ENCODE results near the gene SEMA6A.

SEMA6A gene

DNA sequence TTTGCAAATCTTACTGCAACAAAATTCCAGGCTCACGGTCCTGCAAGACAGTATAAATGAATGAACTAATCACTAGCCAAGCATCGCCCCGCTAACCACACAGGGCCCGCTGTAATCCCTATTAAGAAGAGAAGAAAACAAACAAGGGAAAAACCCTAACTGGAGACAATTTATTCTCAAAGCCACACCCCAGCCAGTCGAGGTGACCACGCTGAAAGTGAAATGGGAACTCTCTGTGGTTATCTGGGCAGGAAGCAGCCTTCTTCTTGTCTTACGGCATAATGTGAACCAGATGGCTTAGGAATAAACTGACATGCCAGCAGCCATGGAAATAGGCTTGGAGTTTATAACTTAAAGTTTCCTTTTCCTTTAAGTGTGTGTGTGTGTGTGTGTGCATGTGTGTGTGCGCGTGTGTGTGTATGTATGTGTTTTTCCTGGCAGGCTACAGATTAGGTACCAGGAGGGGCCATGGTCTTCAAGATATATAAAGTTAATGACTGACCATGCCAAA, 120.2 kb downstream of the SEMA6A start:
- no peak for DNase-seq

- DNase-seq: no peak
These were observed 120.6 kb downstream of the SEMA6A start for GRCh38 chr5:116453988-116454411.

DNA sequence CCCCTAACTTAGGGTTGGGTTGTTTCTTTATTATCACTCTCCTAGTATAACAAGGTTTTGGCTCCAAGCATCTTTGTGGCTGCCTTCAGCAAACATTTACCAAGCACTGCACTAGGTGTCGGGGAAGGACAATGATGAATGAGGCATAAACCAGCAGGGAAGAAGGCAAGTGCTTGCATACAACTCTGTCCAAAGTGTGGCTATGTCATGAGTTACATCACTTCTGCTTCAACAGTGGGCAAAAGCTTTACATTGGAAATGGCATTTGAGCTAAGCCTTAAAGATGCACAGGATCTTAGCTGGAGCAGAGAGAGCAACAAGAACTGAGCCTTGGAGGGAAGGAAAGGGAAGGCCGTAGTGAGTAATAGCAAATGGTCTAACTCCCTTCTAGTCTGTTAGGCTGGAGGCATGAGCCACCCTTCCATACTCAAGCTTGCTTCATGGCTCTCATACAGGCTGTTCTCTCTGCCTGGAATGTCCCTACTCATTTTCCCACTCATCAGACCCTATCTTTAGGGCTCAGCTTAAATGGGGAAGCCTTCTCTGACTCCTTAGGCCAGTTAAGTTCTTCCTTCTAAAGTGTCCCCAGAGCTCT, 121.8 kb downstream of the SEMA6A start:
- DNase-seq: no peak

DNA sequence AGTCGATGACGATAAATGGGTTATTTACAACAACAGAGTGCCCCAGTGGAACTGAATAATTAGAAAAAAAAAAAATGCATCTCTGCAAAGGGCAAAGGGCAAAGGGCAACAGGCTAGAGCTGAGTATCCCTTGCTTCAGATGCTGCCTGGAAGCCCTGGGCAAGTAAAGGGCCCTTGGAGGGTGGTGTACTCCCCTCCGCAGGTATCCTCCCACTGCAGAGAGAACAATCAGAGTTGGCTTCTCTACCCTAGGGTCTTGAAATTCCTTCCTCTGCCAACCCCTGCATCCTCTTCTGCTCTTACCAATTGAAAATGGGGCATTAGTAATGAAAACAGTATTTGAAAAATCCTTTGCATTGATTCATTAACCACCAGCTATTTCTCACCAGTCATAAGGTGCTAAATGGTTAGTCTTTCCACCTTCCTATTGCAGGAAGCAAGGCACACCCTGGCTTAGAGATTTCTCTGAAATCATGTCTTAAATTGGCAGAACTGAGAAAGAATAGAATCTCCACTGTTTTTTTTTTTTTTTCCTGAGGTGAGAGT, 122.6 kb downstream of the SEMA6A start:
- no peak for DNase-seq

DNA sequence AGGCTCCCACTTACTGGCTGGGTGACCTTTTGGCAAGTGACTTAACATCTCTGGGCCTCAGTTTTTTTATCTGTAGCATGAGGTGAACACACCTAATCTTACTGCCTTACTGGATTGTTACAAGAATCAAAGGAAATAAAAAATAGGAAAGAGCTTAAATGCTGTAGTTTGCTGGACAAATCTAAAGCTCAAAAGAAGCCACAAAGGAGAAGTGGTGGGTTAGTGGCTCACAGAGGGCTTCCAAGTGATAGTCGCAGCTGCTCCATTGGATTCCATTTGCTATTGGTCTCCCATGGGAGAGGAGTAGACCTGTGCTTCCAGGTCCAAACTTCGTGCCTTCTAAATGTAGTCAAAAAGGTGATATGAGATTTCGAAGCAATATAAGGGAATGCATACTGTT, 123.6 kb downstream of the SEMA6A start:
- DNase-seq: no peak

DNA sequence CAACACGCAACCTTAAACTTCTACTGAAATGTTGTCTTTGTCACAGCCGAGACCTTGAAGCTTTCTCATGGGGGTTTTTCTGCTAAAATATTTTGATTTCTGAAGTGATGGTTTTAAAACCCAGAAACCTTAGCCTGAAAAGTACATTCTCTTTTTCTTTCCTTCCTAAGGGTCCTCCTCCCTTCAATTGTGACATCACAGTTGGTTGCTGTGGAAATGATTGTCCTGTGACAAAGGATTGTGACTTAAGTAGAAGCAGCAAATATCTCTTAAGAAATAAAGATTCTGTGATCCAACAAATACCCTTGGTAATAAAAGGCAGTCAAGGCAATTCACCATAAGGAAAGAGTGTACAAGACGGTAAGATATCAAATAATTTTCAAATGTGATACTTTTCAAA, 125.2 kb downstream of the SEMA6A start:
- no peak for DNase-seq

DNA sequence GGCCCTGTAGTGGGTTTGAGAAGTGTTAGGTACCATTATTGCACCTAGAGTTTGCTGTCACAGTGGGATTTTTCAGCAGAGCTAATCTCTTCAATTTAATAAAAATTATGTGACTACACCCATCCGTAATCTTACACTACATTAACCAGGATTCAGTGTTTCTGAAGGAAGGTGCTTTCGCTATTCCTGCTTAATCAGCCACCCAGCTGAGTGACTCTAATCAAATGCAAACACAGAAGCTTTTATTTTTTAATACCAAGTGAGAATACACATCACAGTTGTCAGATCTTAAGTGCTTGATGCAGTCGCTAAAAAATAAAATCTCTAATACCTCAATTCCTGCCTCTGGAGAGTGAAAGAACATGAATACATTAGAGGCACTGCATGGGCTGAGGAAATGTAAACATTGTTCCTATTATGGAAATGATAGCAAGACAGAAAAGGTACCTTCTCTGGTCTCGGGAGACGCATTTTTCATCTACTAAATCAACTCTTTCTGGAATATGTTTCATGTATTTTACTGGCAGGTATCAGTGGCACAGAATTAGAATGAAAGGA, 125.7 kb downstream of the SEMA6A start:
- no peak for DNase-seq

DNA sequence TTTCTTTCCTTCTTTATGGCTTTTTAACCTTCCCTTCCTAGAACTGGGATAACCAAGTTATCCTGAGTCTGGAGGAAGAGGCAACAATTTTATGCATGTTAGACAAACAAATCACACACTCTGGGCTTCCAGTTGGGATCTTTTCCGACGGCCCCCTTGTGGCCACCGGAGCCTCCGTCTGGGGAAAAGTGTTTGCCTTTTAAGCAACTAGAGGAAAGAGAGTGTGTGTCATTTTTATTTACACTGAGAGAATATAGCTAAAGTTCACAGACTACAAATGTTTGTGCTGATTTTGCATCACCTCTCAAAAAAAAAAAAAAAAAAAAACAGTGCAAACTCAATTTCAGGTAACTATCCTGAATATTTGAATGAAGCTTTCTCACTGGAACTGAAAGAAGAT, 126.2 kb downstream of the SEMA6A start:
- no peak for DNase-seq

- DNase-seq: no peak
These were observed 128.1 kb downstream of the SEMA6A start for GRCh38 chr5:116446356-116447005.

- DNase-seq: no peak
These were observed 129.3 kb downstream of the SEMA6A start for GRCh38 chr5:116445311-116445710.

GRCh38 chr5:116444373-116445295, 130.0 kb downstream of the SEMA6A start:
- no peak for DNase-seq

- DNase-seq: no peak
These were observed 131.6 kb downstream of the SEMA6A start for GRCh38 chr5:116442931-116443551.

- DNase-seq: no peak
These were observed 132.5 kb downstream of the SEMA6A start for GRCh38 chr5:116442095-116442534.

- no peak for DNase-seq
These were observed 133.4 kb downstream of the SEMA6A start for GRCh38 chr5:116441223-116441622.

GRCh38 chr5:116440457-116441001, 134.1 kb downstream of the SEMA6A start:
- no peak for DNase-seq

DNA sequence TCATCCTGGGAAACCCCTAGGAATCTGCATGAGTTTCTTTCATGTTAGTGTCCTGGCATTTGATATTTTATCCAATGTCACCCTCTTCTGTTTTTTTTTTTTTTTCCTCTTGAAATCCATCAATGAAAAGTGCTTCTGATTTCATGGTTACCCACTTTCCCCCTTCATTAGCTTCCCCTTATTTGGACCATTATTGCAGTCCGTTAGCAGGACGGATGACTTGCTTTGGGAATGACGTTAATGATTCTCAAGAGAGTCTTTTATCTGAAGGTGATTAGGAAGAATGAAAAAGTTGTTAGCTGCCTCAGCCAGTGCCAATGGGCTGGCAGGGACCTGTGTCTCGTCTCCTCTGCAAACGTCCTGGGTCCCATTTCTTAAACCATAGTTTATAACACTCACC, 134.7 kb downstream of the SEMA6A start:
- DNase-seq: no peak

DNA sequence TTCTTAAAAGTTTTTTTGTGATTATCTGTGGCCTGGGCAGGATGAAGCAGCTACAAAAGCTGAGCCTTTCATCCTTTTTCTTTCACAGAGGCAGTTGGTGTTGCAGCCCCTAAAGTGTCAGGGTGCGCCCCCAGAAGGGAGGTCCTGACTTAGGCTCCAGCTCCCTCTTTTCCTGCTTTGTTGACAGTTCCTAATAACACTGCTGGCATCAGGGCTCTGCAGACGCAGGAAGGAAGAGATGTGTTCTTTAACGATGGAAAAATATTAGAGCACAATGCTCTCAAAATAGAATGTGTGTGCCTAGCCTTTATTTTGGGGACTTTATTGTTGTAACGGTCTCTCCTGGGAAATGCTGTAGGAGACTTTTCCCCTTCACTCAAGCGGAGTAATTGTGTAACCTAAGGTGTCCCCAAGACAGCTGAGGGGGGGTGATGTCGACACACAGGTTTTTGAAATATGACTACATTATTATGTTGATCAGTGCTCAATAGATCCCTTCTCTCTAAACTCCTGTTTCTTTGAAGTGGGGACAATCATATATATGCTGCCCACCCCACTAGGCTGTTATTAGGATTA, 135.6 kb downstream of the SEMA6A start:
- DNase-seq: no peak

DNA sequence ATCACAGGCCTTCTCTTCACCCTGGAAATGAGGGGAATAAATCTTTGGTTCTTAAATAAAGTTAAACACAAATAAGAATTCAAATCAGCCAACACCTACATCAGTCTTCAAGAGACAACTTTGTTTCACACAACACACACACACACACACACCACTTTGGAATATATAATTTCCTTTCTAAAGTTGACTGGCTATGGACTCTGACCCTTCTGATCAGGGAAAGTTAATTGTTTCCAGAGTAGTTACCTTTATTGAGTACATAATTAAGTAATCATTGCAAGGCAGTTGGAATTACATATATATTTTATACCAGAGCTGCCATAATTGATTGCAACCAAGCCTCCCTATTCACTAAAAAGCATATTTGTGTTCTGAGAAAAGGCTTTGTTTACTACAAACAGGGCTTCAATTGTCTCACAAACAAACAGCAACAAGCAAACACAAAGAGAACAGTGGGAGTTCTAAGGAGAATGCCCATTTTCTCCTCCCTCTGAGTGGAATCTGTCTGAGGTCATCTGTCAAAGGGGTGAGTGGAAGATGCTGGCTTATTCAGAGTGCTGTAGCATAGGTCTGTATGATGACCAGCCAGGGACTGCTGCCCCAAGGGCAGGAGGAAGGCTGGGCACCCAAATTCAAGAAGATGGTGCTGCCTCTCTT, 136.6 kb downstream of the SEMA6A start:
- DNase-seq: no peak

DNA sequence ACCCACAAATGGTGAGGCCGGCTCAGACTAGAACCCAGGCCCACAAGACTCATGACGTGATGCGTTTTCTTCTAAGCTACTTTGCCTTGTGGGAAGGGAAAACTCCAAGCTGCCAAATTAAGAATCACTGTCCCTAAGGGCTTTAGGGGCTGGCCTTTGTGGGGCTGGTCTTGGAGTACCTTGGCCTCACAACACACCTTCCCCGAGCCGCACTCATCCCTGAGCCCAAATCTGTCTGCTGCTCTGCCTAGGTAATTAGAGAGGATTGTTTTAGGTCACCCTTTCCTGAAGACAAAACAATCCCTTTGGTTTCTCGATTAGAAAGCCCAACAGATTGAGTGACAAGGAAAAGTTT, 137.3 kb downstream of the SEMA6A start:
- no peak for DNase-seq

GRCh38 chr5:116436674-116437350, 137.8 kb downstream of the SEMA6A start:
- DNase-seq: no peak

GRCh38 chr5:116428966-116429365, 145.7 kb downstream of the SEMA6A start:
- no peak for DNase-seq

Measured in 8988T (cell line).